ENCODE data around the gene SCFD1.
A peak's percentile ranks its signal among the peaks of the same experiment; 100 is the strongest.
"Not testable (repeated sequence)": the region's sequence is repeated elsewhere in the genome, so short reads cannot be mapped to it uniquely, and the experiment has no call there.

The SCFD1 gene

GRCh38 chr14:30673071-30673470, 51.0 kb downstream of the SCFD1 start:
- H3K4me3 ChIP-seq (ENCODE audit: low read depth, low read length) = no peak overlapping the region
- TF ChIP-seq CTCF (IDR thresholded peaks at IDR 0.05; ENCODE audit: insufficient read depth, low read depth, low read length, missing control alignments) = no peak
- no peak for DNase-seq (ENCODE audit: low read depth)

- H3K4me3 ChIP-seq (ENCODE audit: low read depth, low read length) = no peak overlapping the region
- no peak for DNase-seq (ENCODE audit: low read depth)
- TF ChIP-seq CTCF (IDR thresholded peaks at IDR 0.05; ENCODE audit: insufficient read depth, low read depth, low read length, missing control alignments) = no peak
These were observed 56.9 kb downstream of the SCFD1 start for GRCh38 chr14:30678926-30679431.

- TF ChIP-seq CTCF (IDR thresholded peaks at IDR 0.05; ENCODE audit: insufficient read depth, low read depth, low read length, missing control alignments) = no peak
- no peak overlapping the region for H3K4me3 ChIP-seq (ENCODE audit: low read depth, low read length)
- DNase-seq (ENCODE audit: low read depth) = no peak
These were observed 57.9 kb downstream of the SCFD1 start for GRCh38 chr14:30680036-30680435.

GRCh38 chr14:30680776-30681175, 58.7 kb downstream of the SCFD1 start:
- not testable (repeated sequence) for H3K4me3 ChIP-seq (ENCODE audit: low read depth, low read length); DNase-seq (ENCODE audit: low read depth)

GRCh38 chr14:30681752-30682355, 59.7 kb downstream of the SCFD1 start:
- TF ChIP-seq CTCF (IDR thresholded peaks at IDR 0.05; ENCODE audit: insufficient read depth, low read depth, low read length, missing control alignments) = peak; percentile 12
- no peak for DNase-seq (ENCODE audit: low read depth)
- H3K4me3 ChIP-seq (ENCODE audit: low read depth, low read length) = no peak overlapping the region

- DNase-seq (ENCODE audit: low read depth); H3K4me3 ChIP-seq (ENCODE audit: low read depth, low read length): not testable (repeated sequence)
These were observed 68.6 kb downstream of the SCFD1 start for GRCh38 chr14:30690487-30691355.

DNA sequence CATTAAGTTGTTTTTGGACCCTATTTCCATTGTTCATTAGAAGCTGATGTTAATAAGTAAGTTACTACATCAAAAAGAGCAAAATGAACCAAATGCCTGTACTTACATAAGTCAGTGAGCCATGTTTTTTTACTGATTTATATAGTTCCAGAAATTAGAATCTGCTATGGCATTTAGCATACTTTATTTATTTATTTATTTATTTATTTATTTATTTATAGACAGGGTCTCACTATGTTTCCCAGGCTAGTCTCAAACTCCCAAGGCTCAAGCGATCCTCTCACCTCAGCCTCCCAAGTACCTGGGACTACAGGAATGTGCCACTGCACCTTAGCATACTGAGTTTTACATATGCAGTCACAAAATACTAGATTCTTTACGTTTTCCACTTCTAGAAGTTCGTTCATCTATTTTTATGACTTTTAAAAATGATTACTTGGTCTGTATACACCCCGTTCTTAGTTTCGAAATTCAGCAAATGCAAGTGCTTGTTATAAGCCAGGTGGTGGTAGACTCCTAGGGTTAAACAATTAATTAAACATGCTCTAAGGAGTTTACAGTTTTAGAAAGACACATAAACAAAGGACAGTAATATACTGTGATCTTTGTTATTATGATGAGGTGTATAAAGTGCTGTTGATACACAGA, 69.8 kb downstream of the SCFD1 start:
- no peak for DNase-seq (ENCODE audit: low read depth)
- no peak for TF ChIP-seq CTCF (IDR thresholded peaks at IDR 0.05; ENCODE audit: insufficient read depth, low read depth, low read length, missing control alignments)
- no peak overlapping the region for H3K4me3 ChIP-seq (ENCODE audit: low read depth, low read length)

Measured in GM12865 (cell line).